GM18517 (cell line): ENCODE data around the gene NUCB2.
"Not testable (repeated sequence)": the region's sequence is repeated elsewhere in the genome, so short reads cannot be mapped to it uniquely, and the experiment has no call there.

Experiments
- ATAC-seq: cut with Tn5 transposase; IDR thresholded peaks from one replicate; pipeline ENCODE4 v1.9.1; 2021; ENCODE audit warnings: mild to moderate bottlenecking, moderate library complexity; ENCODE audit not compliant: unreplicated experiment

The NUCB2 gene

GRCh38 chr11:17276236-17277023 is at the start of gene NUCB2:
TSS of gene NUCB2 (plus strand) at chr11:17276739. CDS start at chr11:17295324, 18,585 bp downstream.
- ATAC-seq: peak; percentile 90

GRCh38 chr11:17228186-17228925 is 48.2 kb upstream of the NUCB2 start:
- ATAC-seq: not testable (repeated sequence)

GRCh38 chr11:17229481-17230152 is 46.9 kb upstream of the NUCB2 start:
- no peak for ATAC-seq

GRCh38 chr11:17230867-17231851 is 45.4 kb upstream of the NUCB2 start:
- peak; percentile 98 for ATAC-seq

GRCh38 chr11:17233101-17233500 is 43.4 kb upstream of the NUCB2 start:
- ATAC-seq: no peak

GRCh38 chr11:17238377-17238776 is 38.2 kb upstream of the NUCB2 start:
- no peak for ATAC-seq

- not testable (repeated sequence) for ATAC-seq
These were observed 36.6 kb upstream of the NUCB2 start for GRCh38 chr11:17239927-17240326.

- no peak for ATAC-seq
These were observed 35.8 kb upstream of the NUCB2 start for GRCh38 chr11:17240780-17241179.

GRCh38 chr11:17242954-17243353 is 33.6 kb upstream of the NUCB2 start:
- ATAC-seq: not testable (repeated sequence)

GRCh38 chr11:17244046-17244445 is 32.5 kb upstream of the NUCB2 start:
- peak; percentile 79 for ATAC-seq

GRCh38 chr11:17250561-17251350 is 25.8 kb upstream of the NUCB2 start:
- ATAC-seq: no peak

GRCh38 chr11:17252704-17253103 is 23.8 kb upstream of the NUCB2 start:
- ATAC-seq: no peak

GRCh38 chr11:17256512-17256911 is 20.0 kb upstream of the NUCB2 start:
- ATAC-seq: no peak

GRCh38 chr11:17257196-17257595 is 19.3 kb upstream of the NUCB2 start:
- ATAC-seq: no peak

GRCh38 chr11:17258670-17259069 is 17.9 kb upstream of the NUCB2 start:
- ATAC-seq: no peak

- no peak for ATAC-seq
These were observed 17.0 kb upstream of the NUCB2 start for GRCh38 chr11:17259519-17259918.

- no peak for ATAC-seq
These were observed 16.5 kb upstream of the NUCB2 start for GRCh38 chr11:17260020-17260419.

- ATAC-seq: no peak
These were observed 12.8 kb upstream of the NUCB2 start for GRCh38 chr11:17263769-17264168.

- no peak for ATAC-seq
These were observed 9.8 kb upstream of the NUCB2 start for GRCh38 chr11:17266781-17267180.

GRCh38 chr11:17267576-17267975 is 9.0 kb upstream of the NUCB2 start:
- no peak for ATAC-seq
